Measurements from ENCODE around the gene SFXN5.

DNA sequence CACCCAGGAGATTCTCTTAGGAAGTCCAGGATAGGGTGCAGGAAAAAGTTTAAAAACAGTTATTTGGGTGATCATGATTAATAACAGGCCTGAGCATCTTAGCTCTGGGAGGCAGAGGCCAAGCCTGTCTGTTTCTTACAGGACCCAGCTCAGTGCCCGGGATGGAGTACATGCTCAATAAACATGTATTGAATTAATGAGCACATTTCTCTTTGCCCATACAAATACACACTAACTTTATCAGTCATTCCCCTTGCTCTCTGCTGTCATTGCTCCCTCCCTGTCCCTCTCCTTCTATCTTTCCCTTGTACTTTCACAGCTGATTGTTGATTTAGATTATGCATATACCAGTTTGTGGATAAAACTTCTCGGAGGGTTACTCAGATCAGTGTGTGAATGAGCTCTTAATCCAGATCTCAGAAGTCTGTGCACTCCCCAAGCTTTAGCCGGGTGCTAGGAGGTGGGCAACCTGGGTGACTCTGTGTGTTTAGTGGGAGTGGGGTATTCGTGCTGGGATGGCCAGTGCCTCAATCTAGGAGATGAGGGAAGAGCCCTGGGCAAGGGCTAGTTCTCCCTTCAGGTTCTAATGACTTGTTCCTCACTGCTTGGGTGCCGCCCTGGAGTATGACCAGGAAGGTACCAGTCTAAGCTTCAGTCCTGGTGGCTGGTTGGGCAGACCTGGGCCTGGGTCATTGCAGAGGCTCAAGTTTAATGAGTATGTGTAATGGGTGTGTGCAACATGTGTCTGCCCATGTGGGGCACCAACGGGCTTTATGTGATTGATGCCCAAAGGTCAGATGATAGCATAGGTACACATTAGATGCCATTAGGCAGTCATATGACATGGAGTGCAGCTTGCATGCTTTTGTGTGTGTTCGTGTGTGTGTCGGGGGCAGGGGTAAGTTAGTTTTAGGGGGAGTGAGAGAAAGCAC is 143.6 kb downstream of the SFXN5 start:
- TF ChIP-seq SMC3 (IDR thresholded peaks at IDR 0.05) (no peak), JUN (IDR thresholded peaks at IDR 0.05) (no peak)
- TF ChIP-seq, protein P1, sequence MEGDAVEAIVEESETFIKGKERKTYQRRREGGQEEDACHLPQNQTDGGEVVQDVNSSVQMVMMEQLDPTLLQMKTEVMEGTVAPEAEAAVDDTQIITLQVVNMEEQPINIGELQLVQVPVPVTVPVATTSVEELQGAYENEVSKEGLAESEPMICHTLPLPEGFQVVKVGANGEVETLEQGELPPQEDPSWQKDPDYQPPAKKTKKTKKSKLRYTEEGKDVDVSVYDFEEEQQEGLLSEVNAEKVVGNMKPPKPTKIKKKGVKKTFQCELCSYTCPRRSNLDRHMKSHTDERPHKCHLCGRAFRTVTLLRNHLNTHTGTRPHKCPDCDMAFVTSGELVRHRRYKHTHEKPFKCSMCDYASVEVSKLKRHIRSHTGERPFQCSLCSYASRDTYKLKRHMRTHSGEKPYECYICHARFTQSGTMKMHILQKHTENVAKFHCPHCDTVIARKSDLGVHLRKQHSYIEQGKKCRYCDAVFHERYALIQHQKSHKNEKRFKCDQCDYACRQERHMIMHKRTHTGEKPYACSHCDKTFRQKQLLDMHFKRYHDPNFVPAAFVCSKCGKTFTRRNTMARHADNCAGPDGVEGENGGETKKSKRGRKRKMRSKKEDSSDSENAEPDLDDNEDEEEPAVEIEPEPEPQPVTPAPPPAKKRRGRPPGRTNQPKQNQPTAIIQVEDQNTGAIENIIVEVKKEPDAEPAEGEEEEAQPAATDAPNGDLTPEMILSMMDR (IDR thresholded peaks at IDR 0.05) = no peak
- TF ChIP-seq, protein P2, sequence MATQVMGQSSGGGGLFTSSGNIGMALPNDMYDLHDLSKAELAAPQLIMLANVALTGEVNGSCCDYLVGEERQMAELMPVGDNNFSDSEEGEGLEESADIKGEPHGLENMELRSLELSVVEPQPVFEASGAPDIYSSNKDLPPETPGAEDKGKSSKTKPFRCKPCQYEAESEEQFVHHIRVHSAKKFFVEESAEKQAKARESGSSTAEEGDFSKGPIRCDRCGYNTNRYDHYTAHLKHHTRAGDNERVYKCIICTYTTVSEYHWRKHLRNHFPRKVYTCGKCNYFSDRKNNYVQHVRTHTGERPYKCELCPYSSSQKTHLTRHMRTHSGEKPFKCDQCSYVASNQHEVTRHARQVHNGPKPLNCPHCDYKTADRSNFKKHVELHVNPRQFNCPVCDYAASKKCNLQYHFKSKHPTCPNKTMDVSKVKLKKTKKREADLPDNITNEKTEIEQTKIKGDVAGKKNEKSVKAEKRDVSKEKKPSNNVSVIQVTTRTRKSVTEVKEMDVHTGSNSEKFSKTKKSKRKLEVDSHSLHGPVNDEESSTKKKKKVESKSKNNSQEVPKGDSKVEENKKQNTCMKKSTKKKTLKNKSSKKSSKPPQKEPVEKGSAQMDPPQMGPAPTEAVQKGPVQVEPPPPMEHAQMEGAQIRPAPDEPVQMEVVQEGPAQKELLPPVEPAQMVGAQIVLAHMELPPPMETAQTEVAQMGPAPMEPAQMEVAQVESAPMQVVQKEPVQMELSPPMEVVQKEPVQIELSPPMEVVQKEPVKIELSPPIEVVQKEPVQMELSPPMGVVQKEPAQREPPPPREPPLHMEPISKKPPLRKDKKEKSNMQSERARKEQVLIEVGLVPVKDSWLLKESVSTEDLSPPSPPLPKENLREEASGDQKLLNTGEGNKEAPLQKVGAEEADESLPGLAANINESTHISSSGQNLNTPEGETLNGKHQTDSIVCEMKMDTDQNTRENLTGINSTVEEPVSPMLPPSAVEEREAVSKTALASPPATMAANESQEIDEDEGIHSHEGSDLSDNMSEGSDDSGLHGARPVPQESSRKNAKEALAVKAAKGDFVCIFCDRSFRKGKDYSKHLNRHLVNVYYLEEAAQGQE (IDR thresholded peaks at IDR 0.05) = no peak
